ENCODE results near the gene INSC.
A peak's percentile ranks its signal among the peaks of the same experiment; 100 is the strongest.

DNA sequence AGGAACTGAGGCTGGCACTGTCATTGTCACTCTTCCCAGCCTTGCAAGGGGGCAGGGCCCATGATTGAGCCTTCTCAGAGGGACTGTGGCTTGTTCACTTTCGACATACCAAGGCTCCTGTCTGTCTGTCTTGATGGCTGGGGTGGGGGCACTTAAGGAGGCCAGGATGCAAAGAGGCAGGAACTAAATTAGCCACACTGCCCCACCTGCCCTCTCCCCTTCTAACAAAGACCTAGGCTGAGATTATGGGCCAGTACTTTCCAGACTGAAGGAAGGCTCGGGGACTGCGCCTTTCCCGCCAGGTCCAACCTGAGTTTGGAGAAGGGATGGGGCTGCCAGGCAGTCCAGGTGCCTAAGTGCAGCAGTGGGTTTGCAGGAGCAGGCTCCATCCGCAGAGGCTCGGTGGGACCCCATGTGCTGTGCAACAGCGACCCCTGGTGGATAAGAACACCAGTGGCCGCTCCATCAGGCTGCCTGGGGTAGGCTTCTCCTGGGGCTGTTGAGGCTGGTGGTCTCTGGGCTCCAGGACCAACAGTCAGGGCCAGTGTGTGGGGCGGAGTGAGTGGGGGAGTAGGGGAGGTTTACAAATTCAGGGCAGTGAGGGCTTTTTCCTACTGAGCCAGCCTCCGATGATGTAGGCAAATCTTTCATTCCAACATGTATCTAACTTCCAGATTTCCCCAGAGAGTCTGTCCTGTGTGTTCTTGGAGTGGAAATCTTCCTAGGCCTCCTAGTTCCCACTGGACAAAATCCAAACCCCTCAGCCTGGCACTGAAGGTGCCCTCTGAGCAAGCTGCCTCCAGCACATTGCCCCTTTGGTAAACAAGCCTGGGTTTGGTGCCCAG lies 93.9 kb downstream of the INSC start:
- no peak for TF ChIP-seq POLR2A (IDR thresholded peaks at IDR 0.05)
- TF ChIP-seq, protein P1, sequence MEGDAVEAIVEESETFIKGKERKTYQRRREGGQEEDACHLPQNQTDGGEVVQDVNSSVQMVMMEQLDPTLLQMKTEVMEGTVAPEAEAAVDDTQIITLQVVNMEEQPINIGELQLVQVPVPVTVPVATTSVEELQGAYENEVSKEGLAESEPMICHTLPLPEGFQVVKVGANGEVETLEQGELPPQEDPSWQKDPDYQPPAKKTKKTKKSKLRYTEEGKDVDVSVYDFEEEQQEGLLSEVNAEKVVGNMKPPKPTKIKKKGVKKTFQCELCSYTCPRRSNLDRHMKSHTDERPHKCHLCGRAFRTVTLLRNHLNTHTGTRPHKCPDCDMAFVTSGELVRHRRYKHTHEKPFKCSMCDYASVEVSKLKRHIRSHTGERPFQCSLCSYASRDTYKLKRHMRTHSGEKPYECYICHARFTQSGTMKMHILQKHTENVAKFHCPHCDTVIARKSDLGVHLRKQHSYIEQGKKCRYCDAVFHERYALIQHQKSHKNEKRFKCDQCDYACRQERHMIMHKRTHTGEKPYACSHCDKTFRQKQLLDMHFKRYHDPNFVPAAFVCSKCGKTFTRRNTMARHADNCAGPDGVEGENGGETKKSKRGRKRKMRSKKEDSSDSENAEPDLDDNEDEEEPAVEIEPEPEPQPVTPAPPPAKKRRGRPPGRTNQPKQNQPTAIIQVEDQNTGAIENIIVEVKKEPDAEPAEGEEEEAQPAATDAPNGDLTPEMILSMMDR (IDR thresholded peaks at IDR 0.05), result peak; percentile 75 to 94 (median 93)

Data from body of pancreas (tissue), 4 donors.